Skin epidermis (tissue), 12 donors: Measurements from ENCODE around the gene FILIP1.
"Not testable (repeated sequence)": the region's sequence is repeated elsewhere in the genome, so short reads cannot be mapped to it uniquely, and the experiment has no call there.

ENCODE experiments used
- H3K27ac ChIP-seq, 21 experiments: fragments of 200-600 bp; sonication (generic) in 11 of 21; one replicate each; pipeline ENCODE4 v1.5.0; 2020; ENCODE audit warnings: mild to moderate bottlenecking in 3 of 21, inconsistent platforms in 2 of 21, moderate library complexity in 2 of 21
- H3K4me3 ChIP-seq, 7 experiments: fragments of 200-600 bp; sonication (generic) in 2 of 7; one replicate each; pipeline ENCODE4 v1.5.0; 2020; ENCODE audit warnings: inconsistent platforms in 2 of 7, mild to moderate bottlenecking in 2 of 7, moderate library complexity in 1 of 7

Gene FILIP1

GRCh38 chr6:75463061-75463460, 30.5 kb downstream of the FILIP1 start:
- no peak overlapping the region for H3K27ac ChIP-seq
- no peak overlapping the region for H3K4me3 ChIP-seq

- Histone ChIP-seq H3K27ac (no peak overlapping the region), H3K4me3 (no peak overlapping the region)
These were observed 32.9 kb downstream of the FILIP1 start for GRCh38 chr6:75460681-75461080.

- Histone ChIP-seq H3K4me3 (no peak overlapping the region), H3K27ac (peak overlapping the region in 8 of 21 experiments; percentile 4 to 71 (median 33))
These were observed 34.7 kb downstream of the FILIP1 start for GRCh38 chr6:75458895-75459294.

- H3K27ac ChIP-seq = no peak overlapping the region
- no peak overlapping the region for H3K4me3 ChIP-seq
These were observed 42.7 kb downstream of the FILIP1 start for GRCh38 chr6:75450903-75451302.

GRCh38 chr6:75449630-75450206, 43.9 kb downstream of the FILIP1 start:
- Histone ChIP-seq H3K4me3 (no peak overlapping the region), H3K27ac (no peak overlapping the region)

- Histone ChIP-seq H3K4me3 (no peak overlapping the region), H3K27ac (no peak overlapping the region)
These were observed 47.2 kb downstream of the FILIP1 start for GRCh38 chr6:75446241-75446880.

GRCh38 chr6:75445738-75446137, 47.9 kb downstream of the FILIP1 start:
- H3K4me3 ChIP-seq = no peak overlapping the region
- no peak overlapping the region for H3K27ac ChIP-seq

GRCh38 chr6:75444899-75445298, 48.7 kb downstream of the FILIP1 start:
- H3K4me3 ChIP-seq = no peak overlapping the region
- H3K27ac ChIP-seq = no peak overlapping the region

GRCh38 chr6:75441883-75442282, 51.7 kb downstream of the FILIP1 start:
- H3K4me3 ChIP-seq = not testable (repeated sequence)

GRCh38 chr6:75441479-75441878, 52.1 kb downstream of the FILIP1 start:
- not testable (repeated sequence) for H3K4me3 ChIP-seq, H3K27ac ChIP-seq

More at GRCh38 chr6:75441883-75442282, 51.7 kb downstream of the FILIP1 start:
- not testable (repeated sequence) for H3K27ac ChIP-seq

GRCh38 chr6:75438442-75439116, 55.0 kb downstream of the FILIP1 start:
- Histone ChIP-seq H3K27ac (peak overlapping the region in 3 of 21 experiments; percentile 1 to 71 (median 34)), H3K4me3 (no peak overlapping the region)

- H3K4me3 ChIP-seq = no peak overlapping the region
- peak overlapping the region in 4 of 21 experiments; percentile 1 to 71 (median 29) for H3K27ac ChIP-seq
These were observed 55.6 kb downstream of the FILIP1 start for GRCh38 chr6:75438013-75438431.

- peak overlapping the region in 6 of 21 experiments; percentile 1 to 55 (median 18) for H3K27ac ChIP-seq
- H3K4me3 ChIP-seq = no peak overlapping the region
These were observed 56.1 kb downstream of the FILIP1 start for GRCh38 chr6:75437421-75437891.

GRCh38 chr6:75436869-75437268, 56.7 kb downstream of the FILIP1 start:
- Histone ChIP-seq H3K4me3 (no peak overlapping the region), H3K27ac (peak overlapping the region in 6 of 21 experiments; percentile 1 to 55 (median 24))

GRCh38 chr6:75432809-75433208, 60.8 kb downstream of the FILIP1 start:
- H3K4me3 ChIP-seq, H3K27ac ChIP-seq: not testable (repeated sequence)

- no peak overlapping the region for H3K27ac ChIP-seq
These were observed 62.2 kb downstream of the FILIP1 start for GRCh38 chr6:75431379-75431778.

GRCh38 chr6:75430631-75431325, 62.8 kb downstream of the FILIP1 start:
- Histone ChIP-seq H3K27ac (peak overlapping the region in 1 of 21 experiments; percentile 31), H3K4me3 (no peak overlapping the region)

More at GRCh38 chr6:75431379-75431778, 62.2 kb downstream of the FILIP1 start:
- H3K4me3 ChIP-seq = no peak overlapping the region

- no peak overlapping the region for H3K4me3 ChIP-seq
- no peak overlapping the region for H3K27ac ChIP-seq
These were observed 64.4 kb downstream of the FILIP1 start for GRCh38 chr6:75429061-75429703.

GRCh38 chr6:75428204-75428603, 65.4 kb downstream of the FILIP1 start:
- H3K4me3 ChIP-seq = no peak overlapping the region
- no peak overlapping the region for H3K27ac ChIP-seq

- no peak overlapping the region for H3K27ac ChIP-seq
- H3K4me3 ChIP-seq = no peak overlapping the region
These were observed 66.3 kb downstream of the FILIP1 start for GRCh38 chr6:75427329-75427728.
